MCF 10A (cell line): ENCODE data around the gene OPN1SW. TPM values are rescaled to one million over a fixed set of nuclear protein-coding genes. Genes with fewer than 3 reads are reported as not detected.

Experiments used
- BruUV-seq: library from RNA; stranded (reverse); fragments of 400-500 nt; replicated peaks from 2 replicates; lab custom pipeline; 2021; lab: Mats Ljungman, UMichigan
- CTCF ChIA-PET: fragments of 300-600 bp; sonication (Branson Sonifier 250); formaldehyde crosslinking; extraction: SDS; loops from one replicate; lab custom pipeline; 2021; ENCODE audit warnings: antibody characterized with exemption, inconsistent platforms; lab: Yijun Ruan, JAX
- POLR2A ChIA-PET: fragments of 300-600, 350-650 bp; sonication (Branson Sonifier 250); formaldehyde crosslinking; extraction: SDS; loops from one replicate; lab custom pipeline; 2020; ENCODE audit warnings: antibody characterized with exemption, inconsistent platforms; lab: Yijun Ruan, JAX
- DNase-seq: peaks from one replicate; pipeline ENCODE4 v3.0.0-alpha.2; 2018; ENCODE audit not compliant: unreplicated experiment
- H3K27ac Mint-ChIP-seq: one replicate; pipeline ENCODE4 v1.8.0; 2022; ENCODE audit warnings: mild to moderate bottlenecking, low read depth, mixed read lengths; ENCODE audit not compliant: unreplicated experiment
- H3K27me3 Mint-ChIP-seq: one replicate; pipeline ENCODE4 v1.8.0; 2022; ENCODE audit warnings: mixed read lengths; ENCODE audit not compliant: insufficient read depth, unreplicated experiment
- H3K36me3 Mint-ChIP-seq: one replicate; pipeline ENCODE4 v1.8.0; 2022; ENCODE audit warnings: mild to moderate bottlenecking, moderate library complexity, mixed read lengths; ENCODE audit not compliant: insufficient read depth, unreplicated experiment
- H3K4me1 Mint-ChIP-seq: one replicate; pipeline ENCODE4 v1.8.0; 2022; ENCODE audit warnings: mixed read lengths; ENCODE audit not compliant: insufficient read depth, unreplicated experiment
- H3K4me3 Mint-ChIP-seq: one replicate; pipeline ENCODE4 v1.8.0; 2022; ENCODE audit warnings: mild to moderate bottlenecking, moderate library complexity, mixed read lengths; ENCODE audit not compliant: unreplicated experiment
- H3K9me3 Mint-ChIP-seq: one replicate; pipeline ENCODE4 v1.8.0; 2022; ENCODE audit warnings: mixed read lengths; ENCODE audit not compliant: unreplicated experiment
- intact Hi-C: fragments of 100-400 bp; cut with micrococcal nuclease; formaldehyde crosslinking; loops from 2 replicates; pipeline ENCODE4 v1.14.1; 2022
- total RNA-seq: library from RNA; stranded (reverse); gene quantifications from 2 replicates; pipeline ENCODE4 v1.2.3, GENCODE V29; 2022
- TF ChIP-seq, protein P1 (sequence below): fragments of 200-600 bp; IDR thresholded peaks from one replicate; pipeline ENCODE4 v1.8.0; 2022; ENCODE audit warnings: antibody characterized with exemption, mild to moderate bottlenecking; ENCODE audit not compliant: unreplicated experiment

The OPN1SW gene
- total RNA-seq, 1 experiment from 2014 or later: not detected

DNA sequence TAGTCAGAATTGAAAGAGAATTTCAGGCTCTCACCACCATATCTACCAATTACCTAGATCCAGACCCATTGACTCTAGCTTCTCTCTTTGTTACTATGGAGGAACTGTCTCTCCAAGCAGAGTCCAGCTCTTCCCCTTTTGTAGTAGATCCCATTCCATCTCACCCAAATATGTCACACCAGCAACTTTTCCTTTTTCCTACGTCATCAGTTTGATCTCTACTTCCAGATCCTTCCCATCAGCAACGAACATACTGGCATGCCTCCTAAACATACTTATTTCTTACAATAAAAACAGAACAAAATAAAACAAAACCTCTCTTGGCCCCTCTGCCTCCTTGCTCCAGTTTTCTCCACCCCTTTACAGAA, 42.3 kb downstream of the OPN1SW start:
- BruUV-seq: no TSS peak
- CTCF ChIA-PET: no interaction called here
- TF ChIP-seq, protein P1, sequence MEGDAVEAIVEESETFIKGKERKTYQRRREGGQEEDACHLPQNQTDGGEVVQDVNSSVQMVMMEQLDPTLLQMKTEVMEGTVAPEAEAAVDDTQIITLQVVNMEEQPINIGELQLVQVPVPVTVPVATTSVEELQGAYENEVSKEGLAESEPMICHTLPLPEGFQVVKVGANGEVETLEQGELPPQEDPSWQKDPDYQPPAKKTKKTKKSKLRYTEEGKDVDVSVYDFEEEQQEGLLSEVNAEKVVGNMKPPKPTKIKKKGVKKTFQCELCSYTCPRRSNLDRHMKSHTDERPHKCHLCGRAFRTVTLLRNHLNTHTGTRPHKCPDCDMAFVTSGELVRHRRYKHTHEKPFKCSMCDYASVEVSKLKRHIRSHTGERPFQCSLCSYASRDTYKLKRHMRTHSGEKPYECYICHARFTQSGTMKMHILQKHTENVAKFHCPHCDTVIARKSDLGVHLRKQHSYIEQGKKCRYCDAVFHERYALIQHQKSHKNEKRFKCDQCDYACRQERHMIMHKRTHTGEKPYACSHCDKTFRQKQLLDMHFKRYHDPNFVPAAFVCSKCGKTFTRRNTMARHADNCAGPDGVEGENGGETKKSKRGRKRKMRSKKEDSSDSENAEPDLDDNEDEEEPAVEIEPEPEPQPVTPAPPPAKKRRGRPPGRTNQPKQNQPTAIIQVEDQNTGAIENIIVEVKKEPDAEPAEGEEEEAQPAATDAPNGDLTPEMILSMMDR: no peak
- no peak for DNase-seq
- Mint-ChIP-seq H3K4me1 (peaks cover 12% of the 10 kb centered on the region), H3K9me3 (no peaks in the 10 kb centered on the region), H3K27me3 (no peaks in the 10 kb centered on the region), H3K27ac (no peak overlapping the region), H3K36me3 (no peaks in the 10 kb centered on the region), H3K4me3 (no peak overlapping the region)
- intact Hi-C loops: loop anchor here (10.0 kb wide), 1 partner anchor 132 kb away; the partner anchor contains the start of gene ATP6V1F
- POLR2A ChIA-PET: no interaction called here

DNA sequence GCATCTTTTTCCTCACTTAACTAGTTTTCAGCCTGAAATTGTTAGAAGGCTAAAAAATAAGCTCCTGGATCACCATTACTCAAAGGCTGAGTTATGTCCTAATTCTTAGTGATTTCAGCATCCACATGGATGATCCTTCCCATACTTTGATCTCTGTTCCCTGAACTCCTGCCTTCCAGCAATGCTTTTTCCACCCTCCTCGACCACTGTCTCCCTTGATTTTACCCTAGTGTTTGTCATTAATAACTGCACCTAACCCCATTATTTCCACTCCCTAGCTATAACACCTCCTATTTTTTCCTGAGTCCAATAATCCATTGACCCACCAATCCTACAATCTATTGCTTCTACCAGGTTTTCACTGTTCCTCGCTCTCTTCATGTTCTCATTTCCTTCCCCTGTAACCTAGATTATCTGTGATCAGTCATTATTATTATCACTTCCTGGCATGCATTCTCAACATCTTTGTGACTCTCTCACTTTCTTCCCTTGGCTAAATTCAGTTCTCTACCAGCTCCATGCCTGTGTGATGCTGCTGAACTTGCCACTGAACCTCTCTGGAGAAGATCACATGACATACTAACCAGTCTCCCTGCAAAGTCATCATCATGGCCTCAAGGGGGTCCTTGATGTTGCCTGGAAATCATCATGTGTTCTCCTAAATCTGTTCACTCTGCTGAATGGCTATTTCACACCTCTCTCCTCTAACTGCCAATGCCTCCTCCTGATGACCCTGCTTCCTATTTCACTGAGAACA, 42.9 kb downstream of the OPN1SW start:
- H3K27me3 Mint-ChIP-seq: no peaks in the 10 kb centered on the region
- no peak overlapping the region for H3K4me3 Mint-ChIP-seq
- no peaks in the 10 kb centered on the region for H3K9me3 Mint-ChIP-seq
- H3K36me3 Mint-ChIP-seq: no peaks in the 10 kb centered on the region
- DNase-seq: no peak
- ChIA-PET POLR2A (no interaction called here), CTCF (no interaction called here)
- H3K27ac Mint-ChIP-seq: no peak overlapping the region
- TF ChIP-seq, protein P1: no peak
- no TSS peak for BruUV-seq
- intact Hi-C loops: loop anchor here (10.0 kb wide), 1 partner anchor 132 kb away; the partner anchor contains the start of gene ATP6V1F
- peaks cover 9% of the 10 kb centered on the region for H3K4me1 Mint-ChIP-seq

DNA sequence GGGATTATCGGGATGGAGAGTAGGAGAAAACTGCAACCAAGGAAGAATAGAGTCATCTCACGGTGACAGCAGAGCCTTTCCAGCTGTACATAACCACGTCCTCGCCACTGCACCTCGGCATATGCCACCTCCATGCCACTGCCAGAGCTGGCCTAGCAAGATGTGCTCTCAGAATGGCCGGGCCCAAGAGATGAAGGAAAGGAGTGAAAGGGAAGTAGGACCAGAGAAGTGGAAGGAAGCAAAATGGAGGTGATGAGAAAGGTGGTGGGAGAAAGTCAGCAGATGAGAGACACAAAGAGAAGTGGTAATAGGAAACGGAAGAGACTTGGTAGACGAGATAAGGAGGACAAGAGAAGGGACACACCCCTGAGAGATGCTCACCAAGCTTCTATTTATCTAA, 44.4 kb downstream of the OPN1SW start:
- no peak overlapping the region for H3K27ac Mint-ChIP-seq
- CTCF ChIA-PET: interaction anchor here (0.6 kb wide), 1 partner anchor 166 kb away, joined by 3 read pairs; no protein-coding TSS in a partner anchor
- BruUV-seq: no TSS peak

DNA sequence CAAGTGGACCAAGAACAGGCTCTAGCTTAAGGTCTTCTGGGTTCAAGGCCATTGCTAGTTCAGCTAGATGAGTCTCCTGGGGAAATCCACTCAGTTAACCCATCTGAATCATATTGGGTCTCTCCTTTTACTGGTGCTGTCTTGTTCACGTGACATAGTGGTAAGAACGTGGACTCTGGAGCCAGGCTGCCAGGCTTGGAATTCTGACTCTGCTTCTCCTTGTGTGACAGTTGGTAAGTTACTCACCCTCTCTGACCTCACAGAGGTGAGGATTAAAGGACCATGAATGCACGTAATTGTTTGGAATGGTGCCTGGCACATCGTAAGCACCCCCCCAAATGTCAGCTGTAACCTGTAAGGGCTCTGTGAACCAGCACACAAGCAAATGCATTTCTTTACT, 46.1 kb downstream of the OPN1SW start:
- CTCF ChIA-PET: interaction anchor here (0.6 kb wide), 1 partner anchor 160 kb away, joined by 3 read pairs; no protein-coding TSS in a partner anchor
- no TSS peak for BruUV-seq
- H3K27ac Mint-ChIP-seq: no peak overlapping the region

More for the DNA sequence above, 44.4 kb downstream of the OPN1SW start:
- intact Hi-C loops: loop anchor here (10.0 kb wide), 1 partner anchor 134 kb away; the partner anchor contains the start of gene ATP6V1F
- no peak for DNase-seq
- no peaks in the 10 kb centered on the region for H3K27me3 Mint-ChIP-seq
- POLR2A ChIA-PET: interaction anchor here (0.6 to 1.5 kb wide), 2 partner anchors 9 to 84 kb away, joined by 3 to 4 read pairs; no protein-coding TSS in a partner anchor
- no peak overlapping the region for H3K4me3 Mint-ChIP-seq
- H3K36me3 Mint-ChIP-seq: no peaks in the 10 kb centered on the region
- H3K9me3 Mint-ChIP-seq: no peaks in the 10 kb centered on the region
- H3K4me1 Mint-ChIP-seq: peaks cover 15% of the 10 kb centered on the region
- TF ChIP-seq, protein P1: no peak

More for the DNA sequence above, 46.1 kb downstream of the OPN1SW start:
- Mint-ChIP-seq H3K9me3 (no peaks in the 10 kb centered on the region), H3K27me3 (peaks cover 5% of the 10 kb centered on the region), H3K36me3 (no peaks in the 10 kb centered on the region), H3K4me3 (no peak overlapping the region), H3K4me1 (peaks cover 10% of the 10 kb centered on the region)
- intact Hi-C loops: no loop called here
- DNase-seq: no peak
- TF ChIP-seq, protein P1: no peak
- POLR2A ChIA-PET: interaction anchor here (1.1 kb wide), 1 partner anchor 11 kb away, joined by 4 read pairs; no protein-coding TSS in a partner anchor
